AG08395 (cell line): ENCODE measurements around the gene MS4A15.
"Not testable (repeated sequence)": the region's sequence is repeated elsewhere in the genome, so short reads cannot be mapped to it uniquely, and the experiment has no call there.

Experiments used
- DNase-seq: peaks from one replicate; pipeline ENCODE4 v3.0.0; 2012; ENCODE audit warnings: mixed read lengths, low spot score

The MS4A15 gene

DNA sequence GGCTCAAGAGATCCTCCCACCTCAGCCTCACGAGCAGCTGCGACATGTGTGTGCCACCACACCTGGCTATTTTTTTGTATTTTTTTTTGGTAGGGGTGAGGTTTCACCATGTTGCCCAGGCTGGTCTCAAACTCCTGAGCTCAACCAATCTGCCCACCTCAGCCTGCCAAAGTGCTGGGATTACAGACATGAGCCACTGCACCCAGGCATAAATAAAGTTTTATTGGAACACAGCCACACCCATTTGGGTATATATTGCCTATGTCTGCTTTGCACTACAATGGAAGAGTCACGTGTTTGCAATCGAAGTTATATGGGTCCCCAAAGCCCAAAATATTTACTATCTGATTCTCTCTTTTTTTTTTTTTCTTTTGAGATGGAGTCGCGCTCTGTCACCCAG lies 1.8 kb upstream of the MS4A15 start:
- DNase-seq, result no peak

DNA sequence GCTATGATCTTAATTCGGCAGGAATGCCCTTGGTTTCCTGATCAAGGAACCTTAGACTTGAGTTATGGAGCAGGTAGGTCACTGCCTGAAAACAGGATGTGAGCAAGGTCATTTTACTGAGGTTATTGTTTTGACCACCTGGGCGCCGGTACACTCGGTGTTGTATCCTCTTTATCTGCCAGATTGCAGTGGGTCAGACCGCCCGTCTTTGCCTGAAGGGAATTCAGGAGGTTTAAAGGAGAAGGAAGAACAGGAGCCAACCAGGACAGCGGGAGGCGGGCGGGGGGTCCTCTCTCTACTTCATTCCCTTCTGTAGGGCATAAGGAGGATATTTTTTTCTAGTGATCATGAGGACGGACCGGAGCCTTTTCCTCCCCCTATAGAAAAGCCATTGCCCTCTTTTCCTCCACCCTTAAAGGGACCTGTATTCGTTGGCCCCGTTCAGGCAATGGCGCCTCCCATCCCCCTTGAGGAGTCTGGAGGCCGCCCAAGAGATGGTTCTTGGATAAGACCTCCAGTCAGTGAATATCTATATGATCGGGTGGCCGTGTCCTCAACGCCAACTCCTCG lies 649 bp downstream of the MS4A15 start:
- DNase-seq, result no peak

DNA sequence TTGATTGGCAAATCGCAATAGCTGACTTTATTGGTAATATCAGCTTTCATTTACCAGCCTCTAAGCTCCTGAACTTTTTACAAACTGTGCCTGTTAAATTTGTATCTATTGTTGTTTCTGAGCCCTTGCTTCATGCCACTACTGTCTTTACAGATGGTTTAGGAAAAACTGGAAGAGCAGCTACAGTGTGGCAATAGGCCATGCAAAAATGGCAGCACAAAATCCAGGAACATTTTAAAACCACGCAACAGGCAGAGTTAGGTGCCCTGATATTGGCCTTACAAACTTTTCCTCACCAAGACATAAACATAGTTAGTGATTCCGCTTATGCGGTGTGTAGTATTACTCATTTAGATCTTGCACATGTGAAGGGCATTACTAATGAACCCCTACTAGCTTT lies 2.0 kb downstream of the MS4A15 start:
- DNase-seq, result not testable (repeated sequence)

DNA sequence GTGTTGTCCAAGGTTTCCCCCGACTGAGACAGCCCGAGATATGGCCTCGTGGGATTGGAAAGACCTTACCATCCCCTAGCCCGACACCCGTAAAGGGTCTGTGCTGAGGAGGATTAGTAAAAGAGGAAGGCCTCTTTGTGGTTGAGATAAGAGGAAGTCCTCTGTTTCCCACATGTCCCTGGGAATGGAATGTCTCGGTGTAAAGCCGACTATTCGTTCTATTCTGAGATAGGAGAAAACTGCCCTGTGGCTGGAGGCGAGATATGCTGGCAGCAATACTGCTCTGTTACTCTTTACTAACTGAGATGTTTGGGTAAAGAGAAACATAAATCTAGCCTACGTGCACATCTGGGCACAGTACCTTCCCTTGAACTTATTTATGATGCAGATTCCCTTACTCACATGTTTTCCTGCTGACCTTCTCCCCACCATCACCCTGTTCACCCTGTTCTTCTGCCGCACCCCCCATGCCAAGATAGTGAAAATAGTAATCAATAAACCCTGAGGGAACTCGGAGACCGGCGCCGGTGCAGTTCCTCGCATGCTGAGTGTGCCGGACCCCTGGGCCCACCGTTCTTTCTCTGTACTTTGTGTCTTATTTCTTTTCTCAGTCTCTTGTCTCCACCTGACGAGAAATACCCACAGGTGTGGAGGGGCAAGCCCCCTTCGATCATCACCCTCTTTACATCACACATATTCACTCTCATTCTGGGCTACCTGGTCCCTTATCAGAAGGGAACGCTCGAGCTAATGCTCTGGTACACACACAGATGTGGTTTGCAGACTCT lies 3.0 kb downstream of the MS4A15 start:
- not testable (repeated sequence) for DNase-seq

DNA sequence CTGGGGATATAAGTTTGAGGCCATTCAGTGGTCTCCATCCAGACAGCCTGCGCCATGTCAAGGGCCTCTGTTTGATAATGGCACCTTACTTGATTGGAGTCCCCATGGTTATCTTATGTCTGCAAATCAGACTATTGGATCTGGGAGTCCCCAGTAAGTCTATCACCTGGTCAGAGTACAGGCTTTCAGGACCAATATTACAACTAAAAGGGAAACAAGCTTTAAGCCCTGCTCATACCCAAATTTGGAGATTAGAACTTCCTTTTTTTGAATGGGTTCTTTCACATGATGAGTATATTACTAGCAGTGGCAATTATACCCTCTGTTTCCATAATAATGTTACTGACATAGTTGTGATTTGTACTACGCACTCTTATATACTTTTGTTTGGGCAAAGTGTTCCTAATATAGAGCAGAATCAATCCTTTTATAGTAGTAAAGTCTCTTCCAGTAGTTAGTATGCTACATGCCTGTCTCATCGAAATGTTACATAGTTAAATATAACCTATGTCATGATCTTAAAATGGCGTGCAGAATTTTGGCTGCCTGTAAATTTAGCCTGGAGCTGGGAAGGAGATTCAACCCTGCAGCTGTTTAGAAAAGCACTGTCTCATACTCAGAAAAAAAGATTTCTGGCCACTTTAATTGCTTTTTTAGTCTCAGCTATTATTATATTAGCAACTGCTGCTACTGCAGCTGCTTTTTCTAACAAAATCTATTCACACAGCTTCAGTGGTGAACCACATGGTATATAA lies 4.9 kb downstream of the MS4A15 start:
- no peak for DNase-seq

DNA sequence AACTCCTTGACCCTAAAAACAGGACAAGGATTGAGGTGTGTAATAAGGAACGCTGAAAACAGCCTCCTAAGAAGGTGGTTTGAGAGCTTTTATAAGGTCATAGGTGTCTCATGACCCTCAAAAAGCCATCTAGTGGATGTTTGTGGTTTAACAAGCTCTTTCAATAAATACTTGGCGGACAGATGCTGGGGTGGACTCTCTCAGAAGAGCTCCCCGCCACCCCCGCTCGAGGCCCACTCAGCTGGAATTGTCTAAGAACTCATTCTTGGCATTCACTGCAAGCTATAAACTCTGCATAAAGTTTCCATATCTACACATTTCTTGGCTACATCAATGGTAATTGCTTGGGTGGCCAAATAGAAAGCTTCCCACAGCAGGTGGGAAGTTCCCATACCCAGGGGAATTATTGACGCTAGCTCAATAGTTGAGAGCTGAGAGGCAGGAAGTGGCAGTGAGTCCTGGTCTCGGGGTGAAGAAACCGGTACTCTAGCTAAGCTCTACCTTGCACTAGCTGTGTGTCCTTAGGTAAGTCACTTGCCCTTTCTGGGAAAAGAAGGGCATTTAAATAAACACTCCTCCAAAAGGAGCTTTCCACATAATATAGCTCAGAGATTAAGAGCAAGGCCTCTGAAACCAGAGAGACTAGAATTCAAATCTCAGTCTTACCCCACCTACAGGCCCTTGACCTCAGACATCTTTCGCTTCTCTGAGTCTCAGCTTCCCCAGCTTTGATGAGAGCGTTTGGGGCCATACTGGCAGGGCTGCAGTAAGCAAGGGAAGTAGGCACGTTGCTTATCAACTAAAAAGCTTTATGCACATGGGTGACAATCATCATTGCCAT lies 6.4 kb downstream of the MS4A15 start:
- no peak for DNase-seq

DNA sequence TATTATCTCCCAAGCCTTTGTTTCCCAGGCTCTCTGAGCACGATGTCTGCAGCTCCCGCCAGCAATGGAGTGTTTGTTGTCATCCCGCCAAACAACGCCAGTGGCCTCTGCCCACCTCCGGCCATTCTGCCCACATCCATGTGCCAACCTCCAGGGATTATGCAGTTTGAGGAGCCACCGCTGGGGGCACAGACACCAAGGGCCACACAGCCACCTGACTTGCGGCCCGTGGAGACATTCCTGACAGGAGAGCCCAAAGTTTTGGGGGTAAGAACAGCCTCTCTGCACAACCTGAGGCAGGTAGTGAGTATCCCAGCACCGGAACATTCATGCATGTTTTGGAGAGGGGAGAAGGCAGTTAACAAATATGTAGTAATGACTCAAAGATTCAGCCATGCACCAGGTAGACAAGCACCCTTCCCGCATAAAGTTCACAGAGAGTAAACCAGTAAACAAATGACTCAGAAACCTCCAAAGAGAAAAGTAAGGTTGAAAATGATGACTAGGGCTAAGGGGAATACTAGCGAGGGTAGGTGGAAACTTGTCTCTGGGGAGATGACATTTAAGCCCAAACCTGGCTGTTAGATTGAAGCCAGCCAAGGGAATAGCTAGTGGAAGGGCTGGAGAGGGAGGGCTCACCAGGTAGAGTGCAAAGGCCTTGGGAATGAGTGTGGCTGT lies 7.2 kb downstream of the MS4A15 start:
- no peak for DNase-seq

DNA sequence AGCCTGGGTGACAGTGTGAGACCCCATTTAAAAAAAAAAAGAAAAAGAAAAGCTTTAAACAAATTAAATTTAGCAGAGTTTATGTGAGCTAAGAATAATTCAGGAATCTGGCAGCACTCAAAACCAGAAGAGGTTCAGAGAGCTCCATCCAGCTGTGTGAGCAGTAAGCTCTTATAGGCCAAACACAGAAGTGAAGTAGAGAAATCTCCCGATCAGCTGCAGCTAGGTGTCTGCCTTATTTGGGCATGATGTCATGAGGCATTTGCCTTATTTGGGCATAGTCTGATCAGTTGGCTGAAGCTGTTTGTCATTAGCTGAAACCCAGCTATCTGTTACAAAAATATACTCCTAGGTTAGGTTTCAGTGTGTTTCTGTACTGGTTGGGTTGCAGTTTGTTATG lies 8.2 kb downstream of the MS4A15 start:
- no peak for DNase-seq

DNA sequence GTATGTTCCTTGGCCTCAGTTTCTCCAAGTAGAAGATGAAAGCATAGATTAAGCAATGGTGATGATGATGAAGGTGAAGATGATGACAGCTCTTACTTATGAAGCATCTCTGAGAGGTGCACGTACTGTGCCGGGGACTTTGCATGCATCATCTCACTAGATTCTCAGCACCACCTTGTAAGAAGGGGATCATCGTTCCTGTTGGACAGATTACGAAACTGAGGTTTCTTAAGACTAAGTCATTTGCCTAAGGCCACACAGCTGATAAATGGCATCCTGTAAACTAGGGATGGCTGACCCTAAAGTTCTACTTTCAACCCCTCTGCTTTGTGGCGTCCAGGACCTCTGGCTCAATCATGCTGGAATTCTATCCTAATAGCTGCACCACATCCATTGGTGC lies 8.7 kb downstream of the MS4A15 start:
- no peak for DNase-seq

DNA sequence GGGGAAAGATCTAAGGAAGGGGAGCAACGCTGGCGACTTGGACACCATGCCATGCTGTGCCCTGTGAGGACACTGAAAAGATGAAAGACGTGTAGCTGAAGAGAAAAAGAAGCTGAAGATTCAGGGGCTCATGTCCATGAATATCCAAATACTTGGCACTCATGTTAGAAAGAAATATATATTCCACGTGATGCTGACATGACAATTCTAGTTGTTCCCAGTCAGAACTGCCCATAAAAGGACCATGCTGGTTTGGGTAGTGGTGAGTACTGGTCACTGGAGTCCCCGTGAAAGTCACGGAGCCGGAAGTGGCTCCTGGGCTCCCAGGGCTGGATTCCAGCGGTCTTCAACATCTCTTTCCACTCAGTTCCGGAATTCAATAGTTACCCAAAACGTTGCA lies 9.9 kb downstream of the MS4A15 start:
- DNase-seq, result no peak

DNA sequence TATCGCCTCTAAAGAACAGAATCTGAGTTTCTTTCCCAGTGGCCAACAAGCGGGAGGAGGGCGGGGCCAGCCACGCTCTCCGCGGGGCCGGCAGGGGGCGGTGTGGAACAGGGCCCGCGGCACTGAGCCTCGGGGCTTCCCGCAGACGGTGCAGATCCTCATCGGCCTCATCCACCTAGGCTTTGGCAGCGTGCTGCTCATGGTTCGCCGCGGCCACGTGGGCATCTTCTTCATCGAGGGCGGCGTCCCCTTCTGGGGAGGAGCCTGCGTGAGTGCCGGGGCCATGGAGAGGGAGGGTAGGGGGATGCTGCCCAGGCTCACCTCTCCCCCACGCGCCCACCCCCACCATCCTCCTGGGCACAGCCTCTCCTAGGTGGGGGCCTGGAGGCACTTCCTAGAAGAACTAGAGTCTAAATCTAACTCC lies 10.7 kb downstream of the MS4A15 start:
- DNase-seq, result no peak

DNA sequence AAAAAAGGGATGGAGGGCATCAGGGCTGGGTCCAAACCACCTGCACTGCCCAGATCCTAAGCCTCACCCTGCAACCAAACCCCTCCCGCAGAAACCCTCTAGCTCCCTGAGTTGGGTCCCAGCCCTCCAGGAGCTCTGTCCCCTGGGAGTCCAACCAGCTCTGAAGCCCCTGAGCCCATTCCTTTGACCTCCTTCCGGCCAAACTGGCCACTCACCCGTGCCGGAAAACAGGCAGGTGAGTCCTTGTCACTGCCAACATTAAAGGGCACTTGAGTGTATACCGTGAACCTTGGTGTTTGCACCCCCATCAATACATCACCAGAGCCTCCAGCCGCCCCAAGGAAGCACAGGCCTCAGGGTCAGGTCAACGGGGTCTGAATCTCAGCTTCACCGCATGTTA lies 11.5 kb downstream of the MS4A15 start:
- DNase-seq, result no peak

DNA sequence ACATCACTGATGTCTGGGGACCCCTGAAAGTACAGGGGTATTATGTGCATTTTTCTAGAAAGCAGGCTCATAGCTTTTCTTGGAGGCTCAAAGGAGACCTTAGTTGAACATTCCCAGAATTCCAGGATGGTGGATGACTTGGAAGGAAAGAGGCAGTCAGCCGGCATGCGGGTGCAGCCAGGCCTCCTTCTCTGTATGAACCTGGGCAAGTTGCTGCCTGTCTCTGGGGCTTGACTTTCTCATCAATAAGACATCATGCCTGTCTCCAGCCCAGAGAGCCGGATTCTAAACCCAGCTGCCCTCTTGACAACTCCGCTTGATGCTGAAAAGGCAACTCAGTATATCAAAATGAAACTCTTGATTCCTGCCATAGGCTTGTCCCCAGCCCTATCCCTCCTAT lies 12.6 kb downstream of the MS4A15 start:
- no peak for DNase-seq

DNA sequence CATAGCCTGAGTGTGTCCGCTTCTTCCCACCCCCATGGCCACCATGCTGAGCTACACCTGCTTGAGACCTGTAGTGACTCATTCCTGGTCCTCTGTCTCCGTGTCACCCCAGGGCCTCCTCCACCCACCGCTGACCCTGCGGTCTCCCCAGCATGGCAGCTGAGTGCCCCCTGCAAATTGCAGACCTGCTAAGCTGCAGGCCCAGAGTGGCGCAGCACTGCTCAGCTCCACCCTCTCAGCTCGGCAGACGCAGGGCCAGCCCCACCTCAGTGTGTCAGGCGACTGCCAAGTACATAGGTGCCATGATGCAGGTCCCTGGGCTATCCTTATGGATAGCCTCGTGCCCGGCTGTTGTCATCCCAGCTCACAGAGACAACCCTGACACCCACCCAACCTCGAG lies 13.1 kb downstream of the MS4A15 start:
- DNase-seq, result no peak

DNA sequence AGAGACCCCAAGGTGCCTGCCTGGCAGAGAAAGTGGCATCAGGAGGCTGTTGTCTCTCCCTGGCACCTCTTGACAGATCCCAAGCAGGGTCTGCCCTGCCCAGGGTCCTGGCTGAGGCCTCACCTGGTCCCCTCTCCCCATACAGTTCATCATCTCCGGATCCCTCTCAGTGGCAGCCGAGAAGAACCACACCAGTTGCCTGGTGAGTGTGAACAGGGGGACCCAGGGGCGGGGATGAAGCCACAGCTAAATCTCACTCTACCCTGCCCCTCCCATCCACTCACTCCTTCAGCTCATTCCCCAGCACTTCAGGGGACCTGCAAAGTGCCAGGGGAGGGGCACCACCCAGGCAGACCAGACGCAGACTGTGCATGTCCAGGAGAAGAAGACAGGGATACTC lies 14.5 kb downstream of the MS4A15 start:
- no peak for DNase-seq

DNA sequence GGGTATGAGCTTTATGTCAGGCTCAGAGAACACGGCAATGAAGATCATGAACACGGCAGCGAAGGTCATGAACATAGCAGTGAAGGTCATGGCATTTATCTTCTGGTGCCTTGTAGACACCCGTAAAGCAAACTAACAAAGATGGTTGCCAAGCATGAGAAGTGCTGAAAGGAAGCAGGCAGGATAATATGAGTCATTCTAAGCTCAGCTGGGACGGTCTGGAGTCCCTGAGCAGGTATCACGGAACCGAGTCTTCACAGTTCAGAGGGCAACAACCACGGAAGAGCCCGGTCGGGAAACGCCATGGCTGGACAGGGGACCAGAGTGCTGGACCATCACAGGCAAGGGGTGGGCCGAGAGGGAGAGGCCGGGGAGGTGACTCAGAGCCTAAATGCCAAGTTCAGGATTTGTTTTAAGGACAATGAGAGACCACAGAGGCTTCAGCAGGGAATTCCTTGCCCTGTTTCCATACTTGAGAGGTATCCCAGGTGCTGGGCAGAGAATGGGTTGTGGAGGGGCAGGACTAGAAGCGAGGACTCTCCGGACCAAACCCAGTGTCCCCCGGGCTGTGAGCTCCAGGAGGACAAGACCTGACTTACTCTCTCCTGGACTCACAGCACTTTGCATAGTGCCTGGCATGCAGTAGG lies 15.3 kb downstream of the MS4A15 start:
- no peak for DNase-seq

DNA sequence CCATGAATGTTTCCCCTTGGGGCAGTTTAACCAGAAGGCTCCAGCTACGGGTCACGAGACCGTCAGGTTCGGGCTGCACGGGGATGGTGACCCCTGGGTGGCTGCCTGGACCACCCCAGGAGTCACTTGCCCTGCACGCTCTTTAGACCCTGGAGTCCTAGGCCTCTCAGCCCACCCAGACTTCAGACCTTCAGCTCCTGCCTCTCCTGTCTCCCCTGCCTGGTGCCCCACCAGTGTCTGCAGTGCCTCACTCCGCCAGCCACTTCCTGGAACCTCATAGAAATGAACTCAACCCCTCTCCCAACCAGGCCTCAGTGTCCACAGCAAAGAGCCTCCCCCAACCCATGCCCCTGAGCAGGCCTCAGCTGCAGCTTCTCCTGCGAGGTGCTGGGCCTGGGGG lies 16.0 kb downstream of the MS4A15 start:
- no peak for DNase-seq

DNA sequence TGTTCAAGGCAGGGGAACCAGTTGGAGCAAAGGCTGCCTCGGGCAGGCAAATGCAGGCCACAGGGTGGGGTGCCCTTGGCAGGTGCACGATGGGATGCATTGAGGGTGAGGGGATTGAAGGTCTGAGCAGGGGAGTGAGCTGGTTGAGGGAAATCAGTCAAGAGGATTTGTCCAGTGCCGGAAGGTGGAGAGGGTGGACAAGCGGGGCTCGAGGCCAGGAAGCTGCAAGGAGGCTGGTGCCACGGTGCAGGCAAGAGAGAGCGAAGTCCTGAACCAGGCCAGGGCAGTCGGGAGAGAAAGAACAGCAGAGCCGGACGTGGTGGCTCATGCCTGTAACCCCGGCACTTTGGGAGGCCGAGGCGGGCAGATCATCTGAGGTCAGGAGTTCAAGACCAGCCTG lies 18.1 kb downstream of the MS4A15 start:
- DNase-seq, result no peak

DNA sequence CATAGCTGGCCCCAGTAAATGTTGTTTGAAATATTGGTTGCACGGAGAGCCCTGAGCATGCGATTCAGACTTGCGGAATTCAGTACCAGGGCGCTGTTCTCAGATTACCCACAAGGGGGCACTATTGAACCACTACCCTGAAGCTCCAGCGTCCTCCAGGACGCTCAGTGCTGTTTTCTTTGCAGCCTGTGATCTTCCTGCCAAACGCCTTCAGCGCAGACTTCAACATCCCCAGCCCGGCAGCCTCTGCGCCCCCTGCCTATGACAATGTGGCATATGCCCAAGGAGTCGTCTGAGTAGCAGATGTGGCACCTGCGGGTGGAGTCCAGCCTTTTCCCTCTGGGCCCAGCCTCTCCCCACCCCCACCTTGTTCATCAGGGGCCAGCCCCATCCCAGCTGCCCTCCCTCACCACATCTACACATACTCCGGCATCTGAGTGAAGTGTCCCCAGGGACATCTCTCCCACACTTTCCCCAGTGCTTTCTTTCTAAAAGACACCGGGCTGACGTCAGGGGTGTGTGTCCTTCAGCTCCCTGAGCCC lies 18.8 kb downstream of the MS4A15 start:
- peak; percentile 88 for DNase-seq

DNA sequence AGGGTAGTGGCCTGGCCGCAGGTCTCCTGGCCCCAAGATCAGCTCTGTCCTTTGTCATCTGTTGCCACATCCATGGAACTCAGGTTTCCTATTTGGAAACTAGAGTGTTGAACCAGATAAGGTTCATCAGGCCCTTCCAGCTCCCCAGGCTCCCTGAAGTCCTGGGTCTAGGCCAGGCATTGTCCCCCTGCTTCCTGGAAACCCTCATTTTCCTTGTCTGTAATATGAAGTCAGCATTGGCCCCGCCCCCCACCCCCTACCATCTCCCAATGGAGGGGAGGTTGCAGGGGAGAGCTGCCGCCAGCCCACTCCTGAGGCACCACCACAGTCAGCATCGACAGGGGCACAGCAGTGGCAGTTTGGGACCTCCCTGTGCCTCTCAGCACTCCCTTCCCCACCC lies 19.5 kb downstream of the MS4A15 start:
- no peak for DNase-seq

DNA sequence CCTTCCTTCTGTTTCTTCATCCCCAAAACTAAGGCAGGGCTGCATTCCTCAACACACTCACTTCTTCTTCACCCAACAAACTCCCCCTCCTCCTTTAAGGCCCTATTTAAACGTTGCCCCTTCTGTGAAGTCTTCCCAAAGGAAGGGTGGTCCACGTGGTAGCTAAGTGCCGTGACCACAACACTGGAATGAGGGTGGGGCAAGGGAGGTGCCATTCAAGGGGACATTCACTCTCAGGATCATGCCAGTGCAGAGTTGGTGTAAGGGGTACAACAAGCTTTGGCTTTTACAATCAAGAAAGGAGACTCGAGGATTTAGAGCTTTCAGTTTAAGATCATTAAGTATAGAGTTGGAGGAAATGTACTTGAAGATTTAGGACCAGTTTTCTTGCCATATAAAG lies 20.4 kb downstream of the MS4A15 start:
- no peak for DNase-seq
